G401 (cell line): Measurements from ENCODE around the gene RFX5. TPM values are rescaled to one million over a fixed set of nuclear protein-coding genes. Genes with fewer than 3 reads are reported as not detected.
"Not testable (repeated sequence)": the region's sequence is repeated elsewhere in the genome, so short reads cannot be mapped to it uniquely, and the experiment has no call there.

ENCODE experiments used
- DNase-seq: peaks from one replicate; pipeline ENCODE4 v3.0.0-alpha.2; 2015; ENCODE audit warnings: low spot score
- in situ Hi-C: cut with HindIII; loops from 2 replicates; pipeline ENCODE4 v1.10.0; 2016; ENCODE audit warnings: low sequenced_read_pairs, mixed read lengths
- total RNA-seq: library from RNA; depleted of rRNA; stranded (reverse); fragments of >200 nt; shearing (Covaris generic); gene quantifications from 2 replicates; pipeline ENCODE4 v1.2.3, GENCODE V29; 2014; rRNA removed

The RFX5 gene
- 102 and 125 TPM in 2 replicates for total RNA-seq

DNA sequence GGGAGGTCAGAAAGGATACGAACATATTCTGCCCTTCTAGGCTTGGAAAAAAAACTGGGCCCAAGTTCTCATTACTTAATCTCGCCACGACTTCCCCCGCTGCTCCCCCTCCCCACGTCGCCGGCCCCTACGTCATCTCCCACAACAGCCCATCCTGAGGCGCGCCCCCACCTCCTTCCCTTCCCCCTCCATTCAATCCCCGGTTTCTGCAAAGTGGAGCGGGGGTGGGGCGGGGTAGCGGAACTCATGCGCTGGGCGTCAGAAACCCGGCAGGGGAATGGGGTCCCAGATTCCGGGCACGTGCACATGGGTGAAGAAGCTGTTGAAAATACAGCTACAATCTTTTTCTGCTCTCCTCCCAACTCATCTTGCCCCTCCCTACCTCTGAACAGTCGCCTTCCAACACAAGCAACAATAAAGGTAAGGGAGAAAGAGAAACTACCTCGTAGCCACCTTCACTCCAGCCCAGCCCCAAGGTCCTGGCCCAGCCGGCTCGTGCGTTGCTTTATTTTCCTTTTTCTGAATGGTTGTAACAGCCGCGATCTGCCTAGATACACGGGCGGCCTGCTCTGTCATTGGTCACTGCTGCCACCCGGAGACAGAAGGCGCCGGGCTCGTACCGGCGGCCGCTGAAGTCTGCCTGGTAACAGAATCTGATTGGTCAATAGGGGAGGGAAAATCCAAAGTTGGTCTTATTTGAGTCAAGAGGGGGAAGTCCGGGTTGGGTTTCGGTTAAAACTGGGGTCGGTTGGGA, at the start of gene RFX5:
Gene RFX5 (minus strand): TSS at position 484 of the 754 bp plus-strand sequence. CDS start 932 bp downstream, outside the sequence.
- in situ Hi-C loops, result no loop called here
- DNase-seq, result peak; percentile 98

DNA sequence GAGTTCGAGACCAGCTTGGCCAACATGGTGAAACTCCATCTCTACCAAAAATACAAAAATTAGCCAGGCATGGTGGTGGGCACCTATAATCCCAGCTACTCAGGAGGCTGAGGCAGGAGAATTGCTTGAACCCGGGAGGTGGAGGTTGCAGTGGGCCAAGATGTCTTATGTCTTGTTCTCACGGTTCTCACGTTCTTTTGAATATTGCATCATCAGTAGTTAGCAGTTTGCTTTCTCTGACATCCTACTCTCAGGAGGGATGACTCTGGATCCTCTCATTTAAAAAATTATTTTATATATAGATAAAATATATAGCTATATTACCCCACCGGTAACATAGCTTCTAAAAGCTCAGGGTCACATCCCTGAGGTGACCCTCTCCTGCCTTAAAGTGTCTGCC, 49.2 kb upstream of the RFX5 start:
- in situ Hi-C loops, DNase-seq: not testable (repeated sequence)

GRCh38 chr1:151393583-151393982, 46.5 kb upstream of the RFX5 start:
- in situ Hi-C loops, result no loop called here

GRCh38 chr1:151391079-151391563, 44.1 kb upstream of the RFX5 start:
- in situ Hi-C loops, result no loop called here
- no peak for DNase-seq

More at GRCh38 chr1:151393583-151393982, 46.5 kb upstream of the RFX5 start:
- no peak for DNase-seq

DNA sequence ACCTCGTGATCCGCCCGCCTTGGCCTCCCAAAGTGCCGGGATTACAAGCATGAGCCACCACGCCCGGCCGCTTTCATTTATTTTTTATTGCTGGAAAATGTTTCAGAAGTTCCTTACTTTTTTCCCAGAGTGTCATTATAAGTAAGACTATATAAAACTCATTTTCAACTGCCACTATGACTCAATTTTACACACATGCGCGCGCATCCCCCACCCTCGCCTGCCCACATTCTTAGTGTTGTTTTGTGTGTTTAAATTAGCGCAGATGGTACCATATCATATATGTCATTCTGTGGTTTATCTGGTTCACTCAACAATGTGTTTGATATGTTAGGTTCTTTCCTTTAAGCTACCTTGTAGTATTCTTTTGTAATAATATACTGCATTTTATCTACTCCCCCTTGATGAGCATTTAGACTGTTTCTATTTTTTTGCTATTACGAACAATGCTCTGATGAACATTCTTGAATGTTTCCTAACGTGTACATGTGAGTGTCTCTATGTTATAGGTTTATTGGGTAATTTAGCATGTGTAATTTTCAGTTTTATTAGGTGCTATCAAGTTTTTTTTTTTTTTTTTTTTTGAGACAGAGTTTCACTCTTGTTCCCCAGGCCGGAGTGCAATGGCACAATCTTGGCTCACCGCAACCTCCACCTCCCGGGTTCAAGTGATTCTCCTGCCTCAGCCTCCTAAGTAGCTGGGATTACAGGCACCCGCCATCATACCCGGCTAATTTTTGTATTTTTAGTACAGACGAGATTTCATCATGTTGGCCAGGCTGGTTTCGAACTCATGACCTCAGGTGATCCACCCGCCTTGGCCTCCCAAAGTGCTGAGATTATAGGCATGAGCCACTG, 43.4 kb upstream of the RFX5 start:
- DNase-seq, in situ Hi-C loops: not testable (repeated sequence)

- in situ Hi-C loops, result no loop called here
- no peak for DNase-seq
These were observed 39.0 kb upstream of the RFX5 start for GRCh38 chr1:151386002-151386401.

GRCh38 chr1:151384584-151384983, 37.5 kb upstream of the RFX5 start:
- DNase-seq, result no peak
- in situ Hi-C loops, result no loop called here

DNA sequence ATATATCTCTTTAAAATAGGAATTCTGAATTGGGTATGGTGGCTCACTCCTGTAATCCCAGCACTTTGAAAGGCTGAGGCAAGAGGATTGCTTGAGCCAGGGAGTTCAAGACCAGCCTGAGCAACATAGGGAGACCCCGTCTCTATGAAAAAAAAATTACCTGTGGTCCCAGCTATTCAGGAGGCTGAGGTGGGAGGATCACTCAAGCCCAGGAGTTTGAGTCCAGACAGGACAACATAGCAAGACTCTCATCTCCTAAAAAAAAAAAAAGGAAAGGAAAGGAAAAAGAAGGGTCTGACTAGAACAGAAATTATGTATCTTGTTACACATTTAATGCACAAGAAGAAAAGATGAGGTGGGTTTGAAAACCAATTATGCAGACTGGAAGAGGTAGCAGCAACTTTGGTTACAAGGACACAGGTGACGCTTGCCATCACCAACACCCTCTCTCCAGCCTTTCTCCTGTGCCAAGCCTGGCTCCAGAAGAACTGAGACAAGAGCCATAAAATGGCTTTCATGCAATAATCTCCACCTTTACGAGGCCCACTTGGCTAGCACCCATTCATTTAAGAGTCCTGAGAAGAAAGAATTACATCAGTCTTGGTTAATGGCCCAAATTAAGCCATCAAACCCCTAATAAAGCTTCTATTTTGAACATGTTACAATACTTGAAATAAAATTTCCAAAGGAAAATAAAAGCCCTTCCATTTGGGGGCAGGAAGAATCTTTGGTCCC, 30.3 kb upstream of the RFX5 start:
- in situ Hi-C loops, result no loop called here
- no peak for DNase-seq

GRCh38 chr1:151373196-151373595, 26.1 kb upstream of the RFX5 start:
- in situ Hi-C loops, result no loop called here
- no peak for DNase-seq

GRCh38 chr1:151372058-151372934, 25.2 kb upstream of the RFX5 start, which contains the start of gene SELENBP1:
Gene SELENBP1, minus strand, starts transcription at chr1:151372705. Its CDS starts 64 bp downstream, at chr1:151372641.
- in situ Hi-C loops, result no loop called here
- DNase-seq, result peak; percentile 11

DNA sequence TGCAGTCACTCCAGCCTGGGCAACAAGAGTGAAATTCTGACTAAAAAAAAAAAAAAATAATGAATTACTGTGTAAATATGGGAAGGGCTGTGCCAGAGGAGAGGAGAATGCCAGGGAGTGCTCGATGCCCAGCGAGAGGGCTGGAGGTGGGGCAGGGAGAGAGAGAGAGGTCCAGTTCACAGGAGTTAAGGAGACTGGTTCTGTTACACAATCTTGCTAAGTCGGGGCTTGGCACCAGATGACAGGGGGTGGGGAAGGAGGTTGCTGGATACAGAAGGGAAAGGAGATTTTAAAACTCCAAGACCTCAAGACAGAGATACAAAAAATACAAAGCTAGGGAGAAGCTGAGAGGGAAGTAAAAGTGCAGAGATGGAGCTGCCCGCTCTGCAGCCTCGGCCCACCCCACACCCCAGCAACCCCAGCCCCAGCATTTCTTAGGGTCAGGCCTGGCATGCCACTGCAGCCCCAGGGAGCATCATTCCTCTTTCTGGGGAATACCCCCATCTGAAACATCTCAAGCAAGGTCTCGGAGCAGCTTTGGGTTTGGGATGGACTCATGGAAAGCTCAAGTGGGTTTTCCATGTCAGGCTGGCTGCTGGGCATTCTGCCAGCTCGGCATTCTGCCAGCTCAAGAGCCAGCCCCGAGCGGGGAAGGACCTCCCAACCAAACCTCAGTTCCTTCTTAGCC, 24.5 kb upstream of the RFX5 start:
- DNase-seq, result peak; percentile 13
- in situ Hi-C loops, result no loop called here

DNA sequence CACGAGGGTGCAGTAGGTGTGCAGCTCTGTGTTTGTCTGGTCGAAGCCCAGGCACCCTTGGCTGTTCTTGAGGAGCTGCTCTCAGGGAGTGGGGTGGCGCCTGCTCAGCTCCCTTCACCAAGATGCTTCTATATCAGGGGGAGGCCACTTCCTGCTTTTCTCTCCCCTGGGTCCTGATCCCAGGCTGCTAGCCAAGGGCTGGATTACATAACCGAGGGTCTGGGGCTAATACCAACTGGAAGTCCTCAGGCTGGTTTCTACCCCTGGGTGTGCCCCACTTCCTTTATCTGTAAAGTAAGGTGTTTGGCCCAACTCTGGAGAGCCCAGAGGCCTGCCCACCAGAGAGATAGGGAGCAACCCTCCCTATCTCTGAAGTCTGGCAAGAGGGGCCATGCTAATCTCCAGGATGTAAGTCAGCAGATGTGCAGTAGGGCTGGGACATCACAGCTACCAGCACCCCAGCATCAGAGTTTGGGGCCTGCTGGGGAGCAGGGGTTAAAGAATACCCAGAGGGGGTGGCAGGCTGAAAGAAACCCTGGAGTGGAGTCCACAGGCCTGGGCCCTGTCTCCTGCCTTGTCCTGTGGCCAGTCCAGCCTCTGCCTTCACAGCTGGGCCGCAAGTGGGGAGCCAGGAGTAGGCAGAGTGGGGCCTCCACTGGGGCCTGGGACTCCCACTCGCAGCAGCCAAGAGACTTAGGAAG, 23.3 kb upstream of the RFX5 start:
- in situ Hi-C loops, result no loop called here

DNA sequence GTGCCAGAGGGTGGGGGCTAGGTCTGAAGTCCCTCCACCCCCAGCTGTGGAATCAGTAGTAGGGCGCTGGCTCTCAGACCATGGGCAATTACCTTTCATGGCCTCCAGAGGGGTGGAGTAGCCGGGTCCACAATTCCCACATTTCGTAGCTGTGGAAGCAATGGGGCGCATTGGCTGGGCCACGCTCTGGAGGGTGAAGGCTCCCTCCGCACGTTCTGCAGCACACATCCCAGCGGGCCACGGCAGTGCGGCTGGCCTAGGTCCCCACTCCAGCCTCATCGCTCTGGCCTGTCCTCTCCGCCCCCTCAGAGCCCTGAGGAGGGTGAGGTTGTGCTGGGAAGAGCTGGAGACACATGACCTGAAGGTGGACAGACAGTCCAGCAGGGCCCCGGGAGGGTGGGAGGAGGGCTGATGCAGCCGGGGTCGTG, 22.6 kb upstream of the RFX5 start:
- in situ Hi-C loops, result no loop called here

More for the DNA sequence above, 23.3 kb upstream of the RFX5 start:
- no peak for DNase-seq

GRCh38 chr1:151369302-151369610, 22.2 kb upstream of the RFX5 start:
- no peak for DNase-seq
- in situ Hi-C loops, result no loop called here

More for the DNA sequence above, 22.6 kb upstream of the RFX5 start:
- no peak for DNase-seq

DNA sequence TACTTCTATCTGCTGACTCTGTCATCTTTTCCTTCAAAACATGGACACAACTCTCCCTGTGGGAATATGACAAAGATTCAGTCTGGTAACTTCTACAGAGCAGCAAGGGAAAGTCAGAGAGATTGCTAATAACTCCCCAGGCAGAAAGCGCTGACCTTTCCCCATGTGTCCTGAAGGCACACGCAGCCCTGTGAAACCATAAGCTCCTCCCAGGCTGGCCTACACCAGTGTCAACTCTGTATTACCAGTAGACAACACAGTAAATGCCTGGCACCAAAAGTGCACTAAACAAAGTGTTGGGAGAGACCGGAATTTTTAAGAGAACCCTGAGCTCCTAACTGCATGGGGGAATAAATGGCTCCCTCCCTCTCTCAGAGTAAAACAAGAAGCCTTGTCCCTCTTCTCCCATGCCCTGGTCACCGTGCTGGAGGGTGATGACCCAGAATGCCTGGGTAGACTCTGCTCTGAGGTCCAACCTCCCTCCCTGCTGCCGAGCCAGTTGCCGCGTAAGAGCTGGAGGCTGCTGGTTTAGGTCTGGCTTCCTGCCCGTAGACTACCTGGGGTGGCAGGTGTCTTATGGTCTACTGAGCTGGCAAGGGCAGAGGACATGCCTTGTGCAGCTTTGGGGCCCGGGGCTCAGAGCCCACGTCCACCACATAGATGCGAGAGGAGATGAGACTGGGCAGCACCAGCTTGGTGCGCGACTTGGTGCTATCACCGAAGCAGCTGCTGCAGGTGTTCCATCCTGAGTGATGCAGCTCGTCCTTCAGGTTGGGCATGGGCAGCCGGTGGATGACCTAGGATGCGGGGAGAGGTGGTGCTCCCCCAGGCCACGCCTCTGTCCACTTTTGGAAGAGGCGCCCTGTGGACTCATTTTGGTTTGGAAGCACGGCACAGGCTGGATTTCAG, 21.6 kb upstream of the RFX5 start:
- in situ Hi-C loops, result no loop called here

DNA sequence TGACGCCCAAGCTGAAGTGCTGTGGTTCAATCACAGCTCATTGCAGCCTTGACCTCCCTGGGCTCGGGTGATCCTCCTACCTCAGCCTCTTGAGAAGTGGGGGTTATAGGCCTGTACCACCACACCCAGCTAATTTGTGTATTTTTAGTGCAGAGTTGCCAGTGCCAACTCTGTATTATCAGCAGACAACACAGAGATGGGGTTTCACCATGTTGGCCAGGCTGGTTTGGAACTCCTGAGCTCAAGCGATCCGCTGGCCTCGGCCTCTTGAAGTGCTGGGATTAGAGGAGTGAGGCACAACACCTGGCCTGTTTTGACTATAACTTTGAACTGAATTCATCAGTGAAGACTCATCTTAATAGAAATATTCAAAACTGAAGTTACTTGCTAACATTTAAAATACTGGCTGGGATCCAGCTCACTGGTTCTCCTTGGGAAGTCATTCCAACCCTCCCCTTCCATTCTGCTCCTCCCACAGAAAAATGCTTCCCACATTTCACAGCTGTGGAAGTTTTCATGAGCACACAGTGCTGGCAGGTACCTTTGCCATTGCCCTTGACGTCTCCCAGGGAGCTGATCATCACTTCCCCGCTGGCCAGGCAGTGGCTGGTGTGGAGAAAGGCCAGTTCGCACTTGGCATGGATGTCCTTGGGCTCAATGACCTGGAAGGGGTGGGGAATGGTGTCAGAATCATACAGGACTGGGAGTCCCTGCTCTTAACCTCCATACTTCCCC, 20.8 kb upstream of the RFX5 start:
- no peak for DNase-seq
- in situ Hi-C loops, result no loop called here

More for the DNA sequence above, 21.6 kb upstream of the RFX5 start:
- no peak for DNase-seq
